Inferior parietal cortex (tissue), 1 donor: ENCODE measurements around the gene TTLL9.
A peak's percentile ranks its signal among the peaks of the same experiment; 100 is the strongest.
"Not testable (repeated sequence)": the region's sequence is repeated elsewhere in the genome, so short reads cannot be mapped to it uniquely, and the experiment has no call there.

Experiments
- DNase-seq: peaks from one replicate; pipeline ENCODE4 v3.0.0-alpha.2; 2016; ENCODE audit errors: extremely low spot score

Gene TTLL9

GRCh38 chr20:31869942-31870725 is at the start of gene TTLL9, which contains the start of gene DUSP15:
TSS of gene TTLL9 (plus strand) at chr20:31870634. CDS start at chr20:31871127, 493 bp downstream.
TSS of gene DUSP15 (minus strand) at chr20:31870527. CDS start at chr20:31870337, 190 bp downstream.
- DNase-seq = peak; percentile 54

GRCh38 chr20:31821427-31821826 is 49.0 kb upstream of the TTLL9 start:
- no peak for DNase-seq

GRCh38 chr20:31822421-31823330 is 47.8 kb upstream of the TTLL9 start:
- peak; percentile 79 for DNase-seq

GRCh38 chr20:31823360-31824124 is 46.9 kb upstream of the TTLL9 start:
- DNase-seq = no peak

- no peak for DNase-seq
These were observed 46.3 kb upstream of the TTLL9 start for GRCh38 chr20:31824125-31824485.

GRCh38 chr20:31824554-31825313 is 45.7 kb upstream of the TTLL9 start:
- DNase-seq = no peak

- DNase-seq = no peak
These were observed 44.4 kb upstream of the TTLL9 start for GRCh38 chr20:31826074-31826473.

- no peak for DNase-seq
These were observed 43.4 kb upstream of the TTLL9 start for GRCh38 chr20:31827059-31827458.

GRCh38 chr20:31828016-31828415 is 42.4 kb upstream of the TTLL9 start:
- DNase-seq = not testable (repeated sequence)

GRCh38 chr20:31829731-31830130 is 40.7 kb upstream of the TTLL9 start:
- no peak for DNase-seq

GRCh38 chr20:31830406-31830981 is 39.9 kb upstream of the TTLL9 start:
- no peak for DNase-seq

- DNase-seq = no peak
These were observed 39.2 kb upstream of the TTLL9 start for GRCh38 chr20:31831211-31831610.

GRCh38 chr20:31831771-31832306 is 38.6 kb upstream of the TTLL9 start:
- no peak for DNase-seq

GRCh38 chr20:31833130-31833930 is 37.1 kb upstream of the TTLL9 start:
- peak; percentile 22 for DNase-seq

GRCh38 chr20:31833931-31834521 is 36.4 kb upstream of the TTLL9 start:
- no peak for DNase-seq

- DNase-seq = no peak
These were observed 34.9 kb upstream of the TTLL9 start for GRCh38 chr20:31835554-31835953.

GRCh38 chr20:31835977-31836852 is 34.2 kb upstream of the TTLL9 start:
- peak; percentile 40 for DNase-seq
